ENCODE data around the gene NRIP1.

GRCh38 chr21:15078180-15078579 lies 13.4 kb upstream of the NRIP1 start:
- no peak for TF ChIP-seq CTCF (IDR thresholded peaks at IDR 0.05)
- TF ChIP-seq EZH2 (IDR thresholded peaks at IDR 0.05; ENCODE audit: borderline replicate concordance, insufficient read depth, low read depth, low read length, poor library complexity, severe bottlenecking): no peak

Measured in B cell (primary cell).